ENCODE measurements around the gene TDO2. TPM values are rescaled to one million over a fixed set of nuclear protein-coding genes. Genes with fewer than 3 reads are reported as not detected.

TDO2 gene
- total RNA-seq, 1 donor from 2014 or later, result 3.0 TPM

DNA sequence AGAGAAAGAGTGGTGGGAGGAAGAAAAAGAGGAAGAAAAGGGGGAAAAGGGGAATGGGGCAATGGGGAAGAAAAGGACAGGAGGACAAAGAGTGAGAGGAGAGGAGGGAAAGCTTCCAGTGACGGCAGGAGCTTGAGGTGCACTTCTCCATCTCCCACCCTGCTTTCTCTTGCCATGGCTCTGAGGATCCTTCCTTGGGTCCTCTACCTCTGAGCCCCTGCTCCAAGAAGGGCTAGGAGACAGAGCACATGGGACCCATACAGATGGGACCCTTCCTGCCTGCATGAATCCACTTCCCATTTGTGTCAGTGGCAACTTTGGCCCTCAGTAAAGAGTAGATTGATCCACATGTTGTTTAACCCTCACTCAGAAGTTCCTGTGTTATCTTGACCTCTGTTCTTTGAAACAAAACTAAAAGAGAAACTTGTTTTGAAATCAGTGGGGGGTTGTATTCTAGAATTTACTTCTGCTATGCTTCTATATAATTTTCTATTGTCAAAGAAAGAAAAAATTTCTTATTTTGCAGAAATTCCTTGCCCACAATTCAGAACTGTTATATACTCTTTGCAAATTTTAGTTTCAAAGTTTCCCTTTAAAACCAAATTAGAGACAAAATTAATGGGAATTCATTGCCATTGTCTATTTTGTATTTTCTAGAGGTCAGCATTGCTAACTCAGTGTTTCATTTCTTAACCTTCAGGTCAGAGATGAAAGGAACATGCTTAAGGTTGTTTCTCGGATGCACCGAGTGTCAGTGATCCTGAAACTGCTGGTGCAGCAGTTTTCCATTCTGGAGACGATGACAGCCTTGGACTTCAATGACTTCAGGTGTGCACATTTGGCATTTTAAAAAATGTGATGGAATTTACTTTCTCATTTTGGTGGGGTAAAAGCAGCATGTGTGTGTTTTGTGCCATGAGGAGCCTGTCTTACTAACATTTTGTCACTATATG lies 5.0 kb downstream of the TDO2 start:
- Histone ChIP-seq H3K9me3 (no peaks in the 10 kb centered on the region), H3K27me3 (no peaks in the 10 kb centered on the region), H3K27ac (no peak overlapping the region), H3K4me1 (no peaks in the 10 kb centered on the region), H3K4me3 (no peak overlapping the region), H3K36me3 (no peaks in the 10 kb centered on the region)
- DNase-seq (no peak), ATAC-seq (peak; percentile 69)
- intact Hi-C loops (cut with DNase I), result no loop called here
- TF ChIP-seq, protein P1, sequence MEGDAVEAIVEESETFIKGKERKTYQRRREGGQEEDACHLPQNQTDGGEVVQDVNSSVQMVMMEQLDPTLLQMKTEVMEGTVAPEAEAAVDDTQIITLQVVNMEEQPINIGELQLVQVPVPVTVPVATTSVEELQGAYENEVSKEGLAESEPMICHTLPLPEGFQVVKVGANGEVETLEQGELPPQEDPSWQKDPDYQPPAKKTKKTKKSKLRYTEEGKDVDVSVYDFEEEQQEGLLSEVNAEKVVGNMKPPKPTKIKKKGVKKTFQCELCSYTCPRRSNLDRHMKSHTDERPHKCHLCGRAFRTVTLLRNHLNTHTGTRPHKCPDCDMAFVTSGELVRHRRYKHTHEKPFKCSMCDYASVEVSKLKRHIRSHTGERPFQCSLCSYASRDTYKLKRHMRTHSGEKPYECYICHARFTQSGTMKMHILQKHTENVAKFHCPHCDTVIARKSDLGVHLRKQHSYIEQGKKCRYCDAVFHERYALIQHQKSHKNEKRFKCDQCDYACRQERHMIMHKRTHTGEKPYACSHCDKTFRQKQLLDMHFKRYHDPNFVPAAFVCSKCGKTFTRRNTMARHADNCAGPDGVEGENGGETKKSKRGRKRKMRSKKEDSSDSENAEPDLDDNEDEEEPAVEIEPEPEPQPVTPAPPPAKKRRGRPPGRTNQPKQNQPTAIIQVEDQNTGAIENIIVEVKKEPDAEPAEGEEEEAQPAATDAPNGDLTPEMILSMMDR (IDR thresholded peaks at IDR 0.05), result no peak

DNA sequence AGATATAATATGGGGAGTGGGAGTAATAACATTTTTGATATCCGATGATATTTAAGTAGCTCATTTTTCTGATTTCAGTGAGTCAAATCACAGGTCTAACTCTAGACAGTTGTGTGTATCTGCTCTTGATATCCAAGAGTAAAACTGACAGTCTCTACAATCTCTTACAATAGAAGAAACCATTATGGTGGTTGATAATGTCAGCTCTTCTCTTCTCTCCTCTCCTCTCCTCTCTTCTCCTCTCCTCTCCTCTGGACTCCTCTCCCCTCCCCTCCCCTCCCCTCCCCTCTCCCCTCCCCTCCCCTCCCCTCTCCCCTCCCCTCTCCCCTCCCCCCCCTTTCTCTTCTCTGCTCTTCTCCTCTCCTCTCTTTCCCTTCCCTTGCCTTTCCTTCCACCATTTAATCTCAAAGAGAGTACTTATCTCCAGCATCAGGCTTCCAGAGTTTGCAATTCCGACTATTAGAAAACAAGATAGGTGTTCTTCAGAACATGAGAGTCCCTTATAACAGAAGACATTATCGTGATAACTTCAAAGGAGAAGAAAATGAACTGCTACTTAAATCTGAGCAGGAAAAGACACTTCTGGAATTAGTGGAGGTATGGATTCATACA lies 6.2 kb downstream of the TDO2 start:
- H3K36me3 ChIP-seq, result no peaks in the 10 kb centered on the region
- H3K4me3 ChIP-seq, result no peak overlapping the region
- H3K27ac ChIP-seq, result no peak overlapping the region
- no peaks in the 10 kb centered on the region for H3K9me3 ChIP-seq
- TF ChIP-seq, protein P1 (IDR thresholded peaks at IDR 0.05), result no peak
- ATAC-seq (no peak), DNase-seq (no peak)
- no peaks in the 10 kb centered on the region for H3K27me3 ChIP-seq
- intact Hi-C loops (cut with DNase I), result no loop called here
- no peaks in the 10 kb centered on the region for H3K4me1 ChIP-seq

DNA sequence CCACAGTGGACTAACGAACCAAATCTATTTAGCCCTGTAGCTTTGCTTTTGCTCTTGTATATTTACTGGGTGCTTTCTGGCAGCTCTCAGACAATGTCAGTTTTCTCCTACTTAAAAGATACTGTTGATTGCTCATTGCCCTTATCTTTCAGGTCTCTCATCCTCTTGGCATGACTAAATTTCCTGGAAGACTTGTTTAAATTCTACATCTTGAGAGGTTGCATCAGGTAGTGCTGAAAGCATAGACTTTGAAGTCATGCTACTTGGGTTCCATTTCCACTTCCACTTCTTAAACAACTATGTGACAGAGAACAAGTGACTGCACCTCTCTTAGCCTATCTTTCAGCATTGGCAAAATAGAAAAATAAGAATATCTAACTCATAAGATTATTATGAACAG lies 8.4 kb downstream of the TDO2 start:
- intact Hi-C loops (cut with DNase I), result no loop called here
- Histone ChIP-seq H3K4me1 (no peaks in the 10 kb centered on the region), H3K9me3 (no peaks in the 10 kb centered on the region), H3K27me3 (no peaks in the 10 kb centered on the region), H3K36me3 (no peaks in the 10 kb centered on the region), H3K4me3 (no peak overlapping the region), H3K27ac (no peak overlapping the region)
- DNase-seq, result no peak
- no peak for ATAC-seq
- TF ChIP-seq, protein P1 (IDR thresholded peaks at IDR 0.05), result no peak

DNA sequence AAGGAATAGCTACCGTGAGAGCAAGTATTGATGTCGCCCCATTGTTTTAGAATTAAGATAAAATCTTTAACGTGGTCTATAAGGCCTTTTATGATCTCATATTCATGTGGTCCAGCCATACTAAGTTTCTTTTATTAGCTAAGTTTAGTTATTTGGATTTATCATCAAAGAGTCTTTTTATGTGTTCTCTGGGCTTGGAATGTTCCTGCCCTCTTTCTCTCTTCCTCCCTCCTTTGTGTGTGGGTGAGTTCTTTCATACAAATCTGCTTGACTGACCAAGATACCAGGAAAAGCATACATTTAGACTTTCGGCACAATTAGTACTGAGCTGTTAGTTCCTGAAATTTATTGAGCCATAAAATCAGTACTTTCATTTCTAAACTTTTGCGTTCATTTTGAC lies 11.3 kb downstream of the TDO2 start:
- intact Hi-C loops (cut with DNase I), result no loop called here

DNA sequence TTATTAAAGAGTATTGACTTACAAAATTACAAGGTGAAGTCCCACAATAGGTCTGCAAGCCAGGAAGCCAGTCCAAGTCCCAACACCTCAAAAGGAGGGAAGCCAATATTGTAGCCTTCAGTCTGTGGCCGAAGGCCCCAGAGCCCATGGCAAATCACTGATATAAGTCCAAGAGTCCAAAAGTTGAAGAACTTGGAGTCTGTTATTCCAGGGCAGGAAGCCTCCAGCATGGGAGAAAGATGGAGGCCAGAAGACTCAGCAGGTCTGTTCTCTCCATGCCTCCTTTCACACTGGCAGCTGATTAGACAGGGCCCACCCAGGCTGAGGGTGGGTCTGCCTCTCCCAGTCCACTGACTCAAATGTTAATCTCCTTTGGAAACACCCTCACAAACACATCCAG lies 18.1 kb downstream of the TDO2 start:
- Histone ChIP-seq H3K4me3 (no peak overlapping the region), H3K36me3 (peaks cover 18% of the 10 kb centered on the region), H3K9me3 (no peaks in the 10 kb centered on the region), H3K27ac (no peak overlapping the region), H3K4me1 (no peaks in the 10 kb centered on the region), H3K27me3 (no peaks in the 10 kb centered on the region)
- TF ChIP-seq, protein P1 (IDR thresholded peaks at IDR 0.05), result no peak
- DNase-seq (no peak), ATAC-seq (no peak)
- intact Hi-C loops (cut with DNase I), result no loop called here

More for the DNA sequence above, 11.3 kb downstream of the TDO2 start:
- Histone ChIP-seq H3K4me1 (no peaks in the 10 kb centered on the region), H3K27ac (no peak overlapping the region), H3K36me3 (no peaks in the 10 kb centered on the region), H3K27me3 (no peaks in the 10 kb centered on the region), H3K9me3 (no peaks in the 10 kb centered on the region), H3K4me3 (no peak overlapping the region)
- TF ChIP-seq, protein P1 (IDR thresholded peaks at IDR 0.05), result no peak
- peak; percentile 48 for ATAC-seq
- no peak for DNase-seq
